HG02610 (cell line): ENCODE data around the gene YWHAH.
"Not testable (repeated sequence)": the region's sequence is repeated elsewhere in the genome, so short reads cannot be mapped to it uniquely, and the experiment has no call there.

Source experiments
- ATAC-seq: cut with Tn5 transposase; IDR thresholded peaks from one replicate; pipeline ENCODE4 v1.9.1; 2021; ENCODE audit warnings: mild to moderate bottlenecking, moderate library complexity; ENCODE audit not compliant: unreplicated experiment

YWHAH gene

DNA sequence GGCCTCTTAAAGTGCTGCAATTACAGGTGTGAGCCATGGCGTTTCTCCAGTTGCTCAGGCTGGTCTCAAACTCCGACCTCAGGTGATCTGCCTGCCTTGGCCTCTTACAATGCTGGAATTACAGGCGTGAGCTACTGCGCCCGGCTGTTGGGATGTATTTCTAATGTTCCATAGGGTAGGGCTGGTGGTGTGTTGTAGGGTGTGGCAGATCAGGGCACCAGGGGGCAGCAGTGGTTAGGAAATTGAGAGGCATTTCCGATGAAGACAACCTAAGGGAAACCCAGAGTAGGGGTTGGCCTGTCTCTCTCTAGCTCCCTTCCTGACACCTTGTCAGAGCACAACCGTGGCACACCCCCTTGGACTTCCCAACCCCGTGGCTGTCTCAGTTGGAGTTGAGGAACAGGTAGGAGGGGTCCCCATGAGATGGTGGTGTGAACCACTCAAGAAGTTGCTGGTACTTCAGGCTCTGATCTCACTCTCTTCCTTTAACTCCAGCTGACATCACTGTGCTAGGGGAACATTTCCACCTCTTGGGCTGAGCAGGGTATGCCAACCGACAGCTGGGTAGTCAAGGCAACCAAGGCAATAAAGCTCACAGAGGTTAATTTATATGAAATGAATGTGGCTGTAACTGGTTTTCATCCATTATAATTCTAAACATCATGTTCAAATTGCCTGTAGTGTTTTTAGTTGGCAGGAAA, 33.0 kb downstream of the YWHAH start:
- no peak for ATAC-seq

DNA sequence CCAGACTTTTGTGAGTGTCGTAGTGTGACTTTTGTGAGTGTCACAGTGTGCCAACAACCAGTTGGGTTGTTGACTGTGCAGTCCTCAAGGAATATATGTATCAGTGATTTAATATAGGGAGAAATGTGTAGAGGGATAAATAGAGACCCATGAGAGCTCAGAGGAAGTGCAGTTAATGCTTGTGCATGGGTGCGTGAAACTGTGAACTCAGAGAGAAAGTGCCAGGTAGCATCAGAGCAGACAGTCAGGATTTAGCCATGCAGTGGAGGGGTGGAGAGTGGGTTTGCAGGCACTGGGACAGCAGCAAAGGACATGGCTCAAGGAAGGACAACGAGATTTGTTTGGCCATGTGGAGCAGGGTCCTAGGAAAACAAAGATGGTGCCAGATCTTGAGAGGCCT, 33.6 kb downstream of the YWHAH start:
- ATAC-seq, result no peak

DNA sequence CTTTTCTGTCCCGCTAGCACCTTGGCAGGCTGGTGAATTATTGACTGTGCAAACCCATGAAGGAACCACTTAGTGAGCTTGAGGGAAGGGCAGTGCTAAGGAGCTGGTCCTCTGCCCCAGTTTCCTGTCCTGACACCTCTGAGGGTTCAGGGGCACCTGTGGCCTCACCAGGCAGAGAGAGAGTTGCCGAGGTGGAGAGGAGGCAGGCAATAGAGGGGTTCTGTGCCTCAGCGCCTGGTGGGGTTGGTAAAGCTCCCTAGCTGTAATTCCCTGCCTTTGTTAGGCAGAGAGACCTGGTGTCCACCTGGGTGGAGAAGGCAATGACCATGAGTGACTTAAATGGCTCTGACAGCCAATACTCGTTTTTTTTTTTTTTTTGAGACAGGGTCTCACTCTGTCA, 36.3 kb downstream of the YWHAH start:
- ATAC-seq, result no peak

DNA sequence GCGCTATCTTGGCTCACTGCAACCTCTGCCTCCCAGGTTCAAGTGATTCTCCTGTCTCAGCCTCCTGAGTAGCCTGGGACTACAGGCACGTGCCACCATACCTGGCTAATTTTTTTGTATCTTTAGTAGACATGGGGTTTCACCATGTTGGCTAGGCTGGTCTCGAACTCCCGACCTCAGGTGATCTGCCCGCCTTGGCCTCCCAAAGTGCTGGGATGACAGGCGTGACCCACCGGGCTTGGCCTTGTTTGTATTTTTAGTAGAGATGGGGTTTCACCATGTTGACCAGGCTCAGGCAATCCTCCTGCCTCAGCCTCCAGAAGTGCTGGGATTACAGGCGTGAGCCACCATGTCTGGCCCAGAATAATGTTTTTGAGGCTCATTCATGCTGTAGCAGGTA, 37.6 kb downstream of the YWHAH start:
- not testable (repeated sequence) for ATAC-seq

DNA sequence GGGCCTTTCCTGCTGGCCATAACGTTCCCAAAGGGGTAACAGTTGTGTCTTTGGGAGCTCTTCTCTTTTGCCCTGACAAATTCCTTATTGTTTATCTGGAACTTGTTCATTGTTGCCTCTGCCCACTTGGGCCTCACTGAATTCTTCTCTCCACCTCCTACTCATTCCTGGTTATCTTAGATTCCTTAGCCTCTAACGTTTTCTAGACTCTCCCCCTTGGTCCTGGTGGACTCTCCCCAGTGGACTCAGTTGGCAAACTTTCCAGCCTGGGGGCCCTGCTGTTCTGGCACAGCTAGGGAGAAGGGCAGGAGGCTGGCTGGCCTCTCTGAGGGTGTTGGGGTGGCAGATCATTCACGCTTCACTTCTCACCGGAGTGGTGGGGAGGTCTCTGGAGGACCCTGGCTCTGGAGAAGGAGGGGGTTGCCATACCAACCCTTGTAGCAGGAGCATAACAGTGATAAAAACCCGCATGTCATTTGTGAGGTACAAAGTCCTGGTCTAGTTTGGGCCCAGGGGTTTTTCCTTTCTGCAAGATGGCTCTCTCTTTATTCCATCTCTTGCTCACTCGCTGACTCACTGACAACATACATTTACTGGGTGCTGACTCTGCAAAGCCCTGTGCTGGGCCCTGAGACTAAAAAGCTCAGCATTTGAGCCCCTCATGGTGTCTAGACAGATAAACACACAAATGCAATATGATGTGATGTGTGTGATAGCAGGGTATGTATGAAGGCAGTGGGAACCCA, 39.7 kb downstream of the YWHAH start:
- no peak for ATAC-seq

DNA sequence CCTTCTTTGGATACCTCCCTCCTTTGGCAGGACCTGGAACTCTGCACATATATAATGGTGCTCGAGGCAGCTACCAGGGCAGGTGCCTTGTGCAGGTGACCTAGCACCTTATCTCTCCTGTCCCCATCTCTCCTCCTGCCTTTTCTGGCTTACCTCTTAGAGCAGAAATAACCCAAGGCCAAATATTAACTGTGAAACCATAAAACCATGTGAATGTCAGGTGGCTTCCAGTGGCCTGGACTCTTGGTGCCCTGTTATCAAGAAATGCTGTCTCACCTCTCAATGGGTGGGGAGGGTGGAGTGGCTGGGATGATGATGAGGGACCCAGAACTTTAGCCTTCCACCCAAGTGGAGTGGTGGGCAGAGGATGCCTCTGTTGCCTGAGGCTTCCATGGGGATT, 42.9 kb downstream of the YWHAH start:
- no peak for ATAC-seq

DNA sequence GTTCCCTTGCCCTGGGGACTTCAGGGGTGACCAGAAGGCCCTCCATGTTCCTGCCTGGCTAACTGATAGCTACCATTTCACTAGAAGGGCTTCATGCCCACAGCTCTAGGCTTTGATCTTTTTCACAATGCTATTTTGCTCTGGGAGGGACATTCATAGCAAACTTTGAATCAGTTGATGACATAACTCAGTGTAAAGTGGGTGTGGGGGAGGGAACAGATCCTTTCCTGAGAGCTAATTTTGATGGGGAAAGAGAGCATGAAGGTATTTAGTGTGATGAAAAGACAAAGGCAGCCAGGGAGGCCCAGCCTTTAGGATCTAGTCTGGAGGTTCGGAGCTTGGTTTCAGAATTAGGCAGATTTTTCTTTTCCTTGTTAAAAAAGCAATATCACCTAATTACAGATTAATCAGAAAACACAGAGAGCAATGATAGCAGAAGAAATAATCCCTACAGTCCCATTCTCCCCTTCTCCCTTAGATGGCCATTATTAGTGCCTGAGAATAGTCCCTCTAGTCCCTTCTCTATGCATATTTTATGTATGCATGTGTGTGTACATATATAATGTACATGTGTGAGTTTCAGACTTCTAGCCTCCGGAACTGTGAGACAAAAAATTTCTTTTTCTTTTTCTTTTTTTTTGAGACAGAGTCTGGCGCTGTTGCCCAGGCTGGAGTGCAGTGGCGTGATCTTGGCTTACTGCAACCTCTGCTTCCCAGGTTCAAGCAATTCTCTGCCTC, 46.9 kb downstream of the YWHAH start:
- ATAC-seq, result no peak

DNA sequence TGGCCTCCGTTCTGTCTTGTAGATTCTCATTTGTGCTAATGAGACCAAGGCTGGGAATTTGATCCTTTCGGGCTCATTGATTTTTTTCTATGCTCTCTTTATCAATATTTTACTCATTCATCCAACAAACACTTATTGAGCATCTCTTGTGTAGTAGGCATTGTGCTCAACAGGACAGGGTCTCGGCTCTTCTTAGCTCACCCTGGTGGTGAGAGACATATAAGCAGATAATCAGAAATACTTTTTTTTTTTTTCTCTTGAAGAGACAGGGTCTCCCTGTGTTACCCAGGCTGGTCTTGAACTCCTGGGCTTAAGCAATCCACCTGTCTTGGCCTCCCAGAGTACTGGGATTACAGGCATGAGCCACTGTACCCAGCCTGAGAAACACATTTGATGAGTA, 50.7 kb downstream of the YWHAH start:
- ATAC-seq, result no peak

DNA sequence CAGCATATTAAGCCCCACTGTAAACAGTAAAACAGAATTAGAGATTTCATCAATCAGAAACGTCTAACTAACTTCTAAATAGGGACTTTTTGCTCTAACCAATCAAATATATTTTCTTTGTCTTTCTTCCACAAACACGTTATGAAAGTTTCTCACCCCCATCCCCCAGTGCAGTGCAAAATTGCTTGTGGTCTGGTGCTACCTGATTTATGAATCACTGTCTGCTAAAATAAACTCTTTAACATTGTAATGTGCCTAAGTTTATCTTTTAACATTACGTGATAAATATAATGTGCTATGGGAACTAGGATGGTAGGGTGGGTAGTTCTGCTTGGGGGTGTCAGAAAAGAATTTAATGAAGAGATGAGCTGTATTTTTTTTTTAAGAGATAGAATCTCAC, 51.5 kb downstream of the YWHAH start:
- ATAC-seq, result no peak

DNA sequence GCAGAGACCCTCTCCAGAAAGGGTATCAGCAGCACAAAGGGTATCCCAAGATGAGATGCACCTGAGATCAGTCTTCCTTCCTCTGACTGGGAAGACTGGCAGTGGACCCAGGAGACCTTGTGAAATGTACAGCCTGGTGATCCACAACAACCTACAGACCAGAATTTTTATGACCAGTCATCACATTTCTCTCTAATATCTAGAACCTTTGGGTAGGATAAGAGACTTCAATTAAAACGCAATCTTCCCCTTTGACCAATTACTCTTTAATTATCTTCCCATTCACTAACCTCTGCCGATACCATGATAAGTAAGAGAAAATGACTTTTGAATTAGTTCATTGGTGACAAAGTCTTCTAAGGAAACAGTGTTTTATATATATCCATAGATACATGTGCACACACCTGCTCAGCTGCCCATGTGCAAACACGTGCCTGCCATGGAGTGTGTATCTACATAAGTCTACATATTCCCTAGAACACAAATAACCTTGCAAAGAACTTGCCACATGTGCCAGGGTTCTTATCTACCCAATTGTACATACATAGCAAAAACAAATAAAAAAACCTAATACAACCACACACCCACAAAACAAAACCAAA, 54.5 kb downstream of the YWHAH start:
- ATAC-seq, result no peak

DNA sequence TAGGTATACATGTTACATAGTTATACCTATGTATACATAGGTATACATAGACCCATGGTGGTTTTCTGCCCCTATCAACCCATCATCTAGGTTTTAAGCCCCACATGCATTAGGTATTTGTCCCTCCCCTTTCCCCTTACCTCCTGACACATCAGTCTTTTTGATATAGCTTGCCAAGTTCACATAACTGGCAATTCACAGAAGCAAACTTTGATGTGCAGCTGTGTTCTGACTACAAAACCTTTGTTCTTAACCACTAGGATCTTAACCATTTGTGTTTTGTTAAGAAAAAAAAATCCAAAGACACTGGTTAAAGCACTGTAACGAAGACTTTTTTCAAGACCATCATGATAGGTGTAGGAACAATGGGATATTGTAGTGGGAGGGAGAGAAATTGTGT, 55.8 kb downstream of the YWHAH start:
- ATAC-seq, result no peak

DNA sequence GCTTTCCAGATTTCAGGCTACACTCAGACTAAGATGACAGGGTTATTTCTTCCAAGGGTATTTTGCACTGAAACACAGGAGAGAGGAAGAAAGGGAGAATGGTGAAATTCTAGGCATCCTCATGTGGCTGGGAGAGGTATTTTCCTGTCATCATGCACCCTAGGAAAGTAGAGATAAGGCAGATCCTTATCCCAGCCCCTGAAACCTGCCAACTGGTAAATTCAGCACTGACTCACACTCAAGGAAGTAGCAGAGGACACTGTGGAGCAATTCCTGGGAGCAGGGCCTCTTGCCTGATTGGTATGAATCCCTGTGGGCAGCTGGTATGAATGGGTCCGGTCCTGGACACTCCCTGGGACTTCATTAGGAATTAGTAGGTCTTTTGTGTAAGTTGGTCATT, 61.1 kb downstream of the YWHAH start:
- ATAC-seq, result no peak
